DND-41 (cell line): ENCODE data around the gene ORC5.

ENCODE experiments used
- CTCF ChIP-seq: IDR thresholded peaks from 2 replicates; pipeline ENCODE4 v1.5.1; 2012; ENCODE audit warnings: borderline replicate concordance, low read length, moderate library complexity, mild to moderate bottlenecking; ENCODE audit not compliant: poor library complexity, severe bottlenecking; ENCODE audit errors: extremely low read depth
- EZH2 ChIP-seq: IDR thresholded peaks from 3 replicates; pipeline ENCODE4 v1.6.1; 2012; ENCODE audit warnings: borderline replicate concordance, low read depth, mild to moderate bottlenecking, moderate library complexity, low read length, inconsistent platforms; ENCODE audit not compliant: severe bottlenecking

DNA sequence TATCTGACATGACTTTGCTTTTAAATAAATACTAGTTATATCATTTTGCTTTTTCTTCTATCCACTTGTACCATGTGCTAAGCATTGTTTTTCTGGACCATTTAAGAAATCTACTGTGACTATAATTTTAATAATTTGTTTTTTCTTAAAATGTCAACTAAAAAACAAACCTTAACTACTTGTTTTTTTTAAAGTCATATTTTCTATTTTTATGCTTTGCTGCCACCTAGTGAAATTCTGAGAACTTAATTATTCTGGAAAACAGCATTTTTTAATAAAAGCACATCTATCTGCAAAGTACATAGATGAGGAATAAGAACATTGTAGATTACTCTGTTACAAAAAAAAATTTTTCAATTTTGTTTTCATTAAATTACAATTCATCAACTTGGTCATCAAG is 47.4 kb downstream of the ORC5 start:
- TF ChIP-seq CTCF (peak; percentile 58), EZH2 (no peak)
